Measurements from ENCODE around the gene STX17.

DNA sequence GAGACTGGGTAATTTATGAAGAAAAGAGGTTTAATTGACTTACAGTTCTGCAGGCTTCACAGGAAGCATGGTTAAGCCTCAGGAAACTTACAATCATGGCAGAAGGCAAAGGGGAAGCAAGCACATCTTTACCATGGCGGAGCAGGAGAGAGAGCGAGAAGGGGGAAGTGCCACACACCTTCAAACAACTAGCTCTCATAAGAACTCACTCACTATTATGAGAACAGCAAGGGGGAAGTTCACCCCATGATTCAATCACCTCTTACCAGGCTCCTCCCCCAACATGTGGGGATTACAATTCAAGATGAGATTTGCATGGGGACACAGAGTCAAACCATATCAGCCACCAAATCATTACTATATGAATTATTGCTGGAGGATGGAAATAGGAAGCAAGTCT, 30.3 kb upstream of the STX17 start:
- TF ChIP-seq, protein P1, sequence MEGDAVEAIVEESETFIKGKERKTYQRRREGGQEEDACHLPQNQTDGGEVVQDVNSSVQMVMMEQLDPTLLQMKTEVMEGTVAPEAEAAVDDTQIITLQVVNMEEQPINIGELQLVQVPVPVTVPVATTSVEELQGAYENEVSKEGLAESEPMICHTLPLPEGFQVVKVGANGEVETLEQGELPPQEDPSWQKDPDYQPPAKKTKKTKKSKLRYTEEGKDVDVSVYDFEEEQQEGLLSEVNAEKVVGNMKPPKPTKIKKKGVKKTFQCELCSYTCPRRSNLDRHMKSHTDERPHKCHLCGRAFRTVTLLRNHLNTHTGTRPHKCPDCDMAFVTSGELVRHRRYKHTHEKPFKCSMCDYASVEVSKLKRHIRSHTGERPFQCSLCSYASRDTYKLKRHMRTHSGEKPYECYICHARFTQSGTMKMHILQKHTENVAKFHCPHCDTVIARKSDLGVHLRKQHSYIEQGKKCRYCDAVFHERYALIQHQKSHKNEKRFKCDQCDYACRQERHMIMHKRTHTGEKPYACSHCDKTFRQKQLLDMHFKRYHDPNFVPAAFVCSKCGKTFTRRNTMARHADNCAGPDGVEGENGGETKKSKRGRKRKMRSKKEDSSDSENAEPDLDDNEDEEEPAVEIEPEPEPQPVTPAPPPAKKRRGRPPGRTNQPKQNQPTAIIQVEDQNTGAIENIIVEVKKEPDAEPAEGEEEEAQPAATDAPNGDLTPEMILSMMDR (IDR thresholded peaks at IDR 0.05), result no peak
- no peak for TF ChIP-seq POLR2A (IDR thresholded peaks at IDR 0.05)
